ENCODE results near the gene HSDL2. TPM values are rescaled to one million over a fixed set of nuclear protein-coding genes. Genes with fewer than 3 reads are reported as not detected.

Gene HSDL2
- total RNA-seq, 1 donor from 2014 or later, result 4.8 TPM

- no peak overlapping the region for H3K4me3 Mint-ChIP-seq (ENCODE audit: unreplicated experiment)
- TF ChIP-seq CTCF (IDR thresholded peaks at IDR 0.05; ENCODE audit: partially characterized antibody, unreplicated experiment), result no peak
- H3K27ac Mint-ChIP-seq (ENCODE audit: unreplicated experiment), result no peak overlapping the region
- no peak for DNase-seq
- no peaks in the 10 kb centered on the region for H3K9me3 Mint-ChIP-seq (ENCODE audit: unreplicated experiment)
- no peaks in the 10 kb centered on the region for H3K36me3 Mint-ChIP-seq (ENCODE audit: unreplicated experiment)
- H3K27me3 Mint-ChIP-seq (ENCODE audit: unreplicated experiment), result no peaks in the 10 kb centered on the region
- no peaks in the 10 kb centered on the region for H3K4me1 Mint-ChIP-seq (ENCODE audit: low read depth, unreplicated experiment)
Measured at GRCh38 chr9:112443636-112444035, 63.7 kb downstream of the HSDL2 start.

- Mint-ChIP-seq H3K27me3 (ENCODE audit: unreplicated experiment) (no peaks in the 10 kb centered on the region), H3K36me3 (ENCODE audit: unreplicated experiment) (no peaks in the 10 kb centered on the region), H3K4me1 (ENCODE audit: low read depth, unreplicated experiment) (no peaks in the 10 kb centered on the region), H3K9me3 (ENCODE audit: unreplicated experiment) (no peaks in the 10 kb centered on the region), H3K27ac (ENCODE audit: unreplicated experiment) (no peak overlapping the region), H3K4me3 (ENCODE audit: unreplicated experiment) (no peak overlapping the region)
- TF ChIP-seq CTCF (IDR thresholded peaks at IDR 0.05; ENCODE audit: partially characterized antibody, unreplicated experiment), result no peak
- DNase-seq, result no peak
Measured at GRCh38 chr9:112445196-112445595, 65.3 kb downstream of the HSDL2 start.

GRCh38 chr9:112446080-112446479, 66.2 kb downstream of the HSDL2 start:
- Mint-ChIP-seq H3K9me3 (ENCODE audit: unreplicated experiment) (no peaks in the 10 kb centered on the region), H3K4me1 (ENCODE audit: low read depth, unreplicated experiment) (no peaks in the 10 kb centered on the region)
- TF ChIP-seq CTCF (IDR thresholded peaks at IDR 0.05; ENCODE audit: partially characterized antibody, unreplicated experiment), result no peak

GRCh38 chr9:112446526-112446925, 66.6 kb downstream of the HSDL2 start:
- Mint-ChIP-seq H3K36me3 (ENCODE audit: unreplicated experiment) (no peaks in the 10 kb centered on the region), H3K4me1 (ENCODE audit: low read depth, unreplicated experiment) (no peaks in the 10 kb centered on the region), H3K27ac (ENCODE audit: unreplicated experiment) (no peak overlapping the region), H3K4me3 (ENCODE audit: unreplicated experiment) (no peak overlapping the region), H3K9me3 (ENCODE audit: unreplicated experiment) (no peaks in the 10 kb centered on the region), H3K27me3 (ENCODE audit: unreplicated experiment) (no peaks in the 10 kb centered on the region)
- DNase-seq, result no peak
- TF ChIP-seq CTCF (IDR thresholded peaks at IDR 0.05; ENCODE audit: partially characterized antibody, unreplicated experiment), result no peak

More at GRCh38 chr9:112446080-112446479, 66.2 kb downstream of the HSDL2 start:
- DNase-seq, result no peak
- no peaks in the 10 kb centered on the region for H3K27me3 Mint-ChIP-seq (ENCODE audit: unreplicated experiment)
- H3K4me3 Mint-ChIP-seq (ENCODE audit: unreplicated experiment), result no peak overlapping the region
- no peak overlapping the region for H3K27ac Mint-ChIP-seq (ENCODE audit: unreplicated experiment)
- no peaks in the 10 kb centered on the region for H3K36me3 Mint-ChIP-seq (ENCODE audit: unreplicated experiment)

- no peak for TF ChIP-seq CTCF (IDR thresholded peaks at IDR 0.05; ENCODE audit: partially characterized antibody, unreplicated experiment)
- no peaks in the 10 kb centered on the region for H3K27me3 Mint-ChIP-seq (ENCODE audit: unreplicated experiment)
- H3K36me3 Mint-ChIP-seq (ENCODE audit: unreplicated experiment), result no peaks in the 10 kb centered on the region
- H3K4me3 Mint-ChIP-seq (ENCODE audit: unreplicated experiment), result no peak overlapping the region
- H3K27ac Mint-ChIP-seq (ENCODE audit: unreplicated experiment), result no peak overlapping the region
- no peak for DNase-seq
- H3K4me1 Mint-ChIP-seq (ENCODE audit: low read depth, unreplicated experiment), result no peaks in the 10 kb centered on the region
- H3K9me3 Mint-ChIP-seq (ENCODE audit: unreplicated experiment), result no peaks in the 10 kb centered on the region
Measured at GRCh38 chr9:112447283-112447761, 67.4 kb downstream of the HSDL2 start.

Data from glutamatergic neuron (in vitro differentiated cells).